ENCODE results near the gene CNN2.
A peak's percentile ranks its signal among the peaks of the same experiment; 100 is the strongest.

Gene CNN2

DNA sequence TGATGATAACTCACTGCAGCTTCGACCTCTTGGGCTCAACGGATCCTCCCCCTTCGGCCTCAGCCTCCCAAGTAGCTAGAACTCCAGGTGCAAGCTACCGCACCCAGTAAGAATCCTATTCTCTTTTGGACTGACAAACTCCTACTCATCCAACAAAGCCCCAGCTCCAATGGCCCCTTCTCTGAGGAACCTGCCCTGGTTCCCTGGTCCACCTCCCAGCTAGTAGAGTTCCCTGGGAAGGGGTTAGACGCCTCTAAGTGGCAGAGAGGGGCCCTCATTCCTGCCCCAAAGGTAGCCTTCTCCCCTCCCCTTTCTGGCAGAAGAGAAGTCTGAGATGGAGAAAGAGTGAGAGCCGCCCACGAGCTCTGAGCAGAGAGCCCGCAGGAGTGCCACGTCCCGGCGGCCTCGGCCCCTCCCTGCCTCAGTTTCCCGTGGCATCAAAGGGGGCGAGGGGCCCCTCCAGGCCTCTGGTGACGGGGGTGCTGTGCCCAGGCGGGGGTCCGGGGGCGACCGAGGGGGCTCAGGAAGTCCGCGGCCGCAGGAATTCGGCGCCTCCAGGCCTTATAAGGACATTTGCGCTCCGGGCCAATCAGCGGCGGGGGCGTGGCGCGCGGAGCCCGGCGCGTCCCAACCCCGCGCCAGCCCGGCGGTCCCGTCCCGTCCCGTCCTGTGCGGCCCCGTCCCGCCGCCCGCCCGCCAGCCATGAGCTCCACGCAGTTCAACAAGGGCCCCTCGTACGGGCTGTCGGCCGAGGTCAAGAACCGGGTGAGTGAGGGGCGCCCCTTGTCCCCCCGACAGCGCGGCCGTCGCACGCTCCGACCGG, at the start of gene CNN2:
TSS of gene CNN2 (plus strand) at position 649 of the 823 bp plus-strand sequence. CDS start at position 703, 54 bp downstream.
- DNase-seq (ENCODE audit: low read depth in 2 of 3, low spot score in 1 of 3) = peak in 2 of 3 donors; percentile 39 to 68

- DNase-seq (ENCODE audit: low read depth in 2 of 3, low spot score in 1 of 3) = no peak
Observed at GRCh38 chr19:977058-977464, 49.3 kb upstream of the CNN2 start.

- DNase-seq (ENCODE audit: low read depth in 2 of 3, low spot score in 1 of 3) = no peak
Observed at GRCh38 chr19:979318-979741, 47.1 kb upstream of the CNN2 start.

DNA sequence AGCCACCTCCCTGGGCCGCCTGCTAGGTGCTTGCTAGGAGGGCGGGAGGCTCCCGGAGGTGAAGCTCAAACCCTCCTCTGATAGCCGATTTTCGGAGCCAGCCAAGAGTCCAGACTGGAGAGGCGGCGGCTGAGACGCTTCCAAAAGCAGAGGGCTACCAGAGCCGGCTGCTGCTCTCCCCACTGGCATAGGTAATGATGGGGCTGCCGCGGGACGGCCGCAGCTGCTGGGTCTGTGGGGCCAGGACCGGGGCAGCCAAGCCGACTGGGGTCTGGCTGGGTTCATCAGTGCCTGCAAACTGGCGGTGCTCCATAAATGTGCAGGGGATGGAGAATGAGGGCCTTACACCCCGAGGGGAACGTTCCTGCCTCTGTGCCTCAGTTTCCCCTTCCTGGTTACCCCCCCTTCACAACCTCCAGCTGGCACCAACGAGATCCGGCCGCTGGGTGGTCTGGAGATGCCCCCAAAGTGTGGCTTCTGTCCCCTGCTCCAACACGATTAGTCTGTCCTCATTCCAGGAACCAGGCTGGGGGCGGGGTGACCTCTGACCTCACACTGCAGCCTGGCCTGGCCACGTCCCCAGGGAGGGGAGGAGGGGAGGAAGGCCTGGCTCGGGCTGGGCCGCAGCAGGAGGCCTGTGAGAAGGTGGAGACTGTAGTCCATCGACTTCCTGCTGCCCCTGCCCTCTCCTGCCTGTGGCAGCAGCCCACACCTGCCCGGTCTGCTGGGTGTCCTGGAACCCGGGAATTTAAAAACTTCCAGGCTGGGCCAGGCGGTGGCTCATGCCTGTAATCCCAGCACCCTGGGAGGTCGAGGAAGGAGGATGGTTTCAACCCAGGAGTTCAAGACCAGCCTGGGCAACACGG, 46.0 kb upstream of the CNN2 start:
- DNase-seq (ENCODE audit: low read depth in 2 of 3, low spot score in 1 of 3) = no peak

DNA sequence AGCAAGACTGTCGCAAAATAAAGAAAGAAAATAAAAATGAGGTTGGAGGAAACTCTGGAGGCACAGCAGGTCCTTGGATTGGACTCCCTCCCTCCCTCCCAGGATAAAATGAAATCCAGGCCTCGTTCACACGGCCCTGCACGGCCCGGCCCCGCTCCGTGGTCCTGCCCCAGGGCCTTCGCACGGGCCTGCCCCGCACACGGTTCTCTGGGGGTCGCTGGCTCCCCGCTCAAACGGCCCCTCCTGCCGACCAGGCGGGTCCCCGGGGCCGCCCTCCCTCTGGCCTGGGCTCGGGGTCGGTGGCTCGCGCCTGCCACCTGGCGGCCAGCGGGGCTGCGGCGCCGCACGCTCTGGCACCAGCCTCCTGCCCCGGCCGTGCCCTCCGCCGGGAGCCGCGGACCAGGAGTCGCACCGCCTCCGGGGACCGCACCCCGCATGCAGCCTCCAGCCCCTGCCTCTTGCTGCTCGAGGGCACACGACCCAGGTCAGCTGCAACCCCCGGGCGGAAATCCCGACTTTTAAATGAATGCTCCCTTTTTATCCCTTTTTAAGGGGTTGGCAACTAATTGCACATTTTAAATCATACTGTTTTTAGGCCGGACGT, 43.7 kb upstream of the CNN2 start:
- DNase-seq (ENCODE audit: low read depth in 2 of 3, low spot score in 1 of 3) = peak; percentile 45 to 73 (median 71)

GRCh38 chr19:984165-984967, 42.0 kb upstream of the CNN2 start, which contains the start of gene WDR18:
Gene WDR18 (plus strand): TSS chr19:984345. CDS start chr19:984354, 9 bp downstream.
- peak; percentile 83 to 89 (median 86) for DNase-seq (ENCODE audit: low read depth in 2 of 3, low spot score in 1 of 3)

GRCh38 chr19:986083-986482, 40.3 kb upstream of the CNN2 start:
- DNase-seq (ENCODE audit: low read depth in 2 of 3, low spot score in 1 of 3) = no peak

GRCh38 chr19:988081-988480, 38.3 kb upstream of the CNN2 start:
- DNase-seq (ENCODE audit: low read depth in 2 of 3, low spot score in 1 of 3) = no peak

DNA sequence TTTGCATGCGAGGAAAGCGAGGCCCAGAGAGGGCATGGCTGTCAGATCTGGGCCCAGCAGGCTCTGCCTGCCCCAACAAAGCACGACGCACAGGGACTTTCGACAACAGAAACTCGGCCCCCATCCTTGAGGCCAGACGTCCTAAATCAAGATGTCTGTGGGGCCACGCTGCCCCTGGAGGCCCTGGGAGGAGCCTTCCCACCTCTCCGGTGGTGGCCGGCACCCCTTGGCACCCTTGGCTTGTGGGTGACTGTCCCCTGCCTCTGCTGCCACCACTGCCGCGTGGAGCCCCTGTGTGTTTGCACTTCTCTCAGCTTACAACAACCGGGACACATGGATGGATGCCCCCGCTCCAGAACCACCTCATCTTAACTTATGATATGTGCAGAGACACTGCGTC, 37.9 kb upstream of the CNN2 start:
- no peak for DNase-seq (ENCODE audit: low read depth in 2 of 3, low spot score in 1 of 3)

GRCh38 chr19:989381-990081, 36.9 kb upstream of the CNN2 start:
- DNase-seq (ENCODE audit: low read depth in 2 of 3, low spot score in 1 of 3) = no peak

DNA sequence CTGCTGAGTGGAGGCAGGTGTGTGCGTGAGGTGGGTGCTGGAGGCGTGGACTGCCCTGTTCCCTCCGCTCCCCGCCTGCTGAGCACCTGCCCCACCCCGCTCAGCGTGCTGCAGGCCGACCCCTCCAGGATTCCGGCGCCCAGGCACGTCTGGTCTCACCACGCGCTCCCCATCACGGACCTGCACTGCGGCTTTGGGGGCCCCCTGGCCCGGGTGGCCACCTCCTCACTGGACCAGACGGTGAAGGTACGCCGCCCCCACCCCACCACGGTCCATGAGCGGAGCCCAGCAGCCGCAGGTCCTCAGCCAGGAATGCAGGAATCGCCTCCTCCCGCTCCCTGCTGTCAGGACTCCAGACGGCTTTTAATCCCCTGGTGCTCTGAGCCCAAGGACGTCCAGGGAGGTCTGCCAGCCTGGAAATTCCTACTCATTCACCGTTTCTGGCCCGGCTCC, 36.3 kb upstream of the CNN2 start:
- DNase-seq (ENCODE audit: low read depth in 2 of 3, low spot score in 1 of 3) = no peak

GRCh38 chr19:990746-991145, 35.7 kb upstream of the CNN2 start:
- no peak for DNase-seq (ENCODE audit: low read depth in 2 of 3, low spot score in 1 of 3)

- DNase-seq (ENCODE audit: low read depth in 2 of 3, low spot score in 1 of 3) = peak; percentile 60 to 81 (median 71)
Observed at GRCh38 chr19:991174-991931, 35.1 kb upstream of the CNN2 start.

GRCh38 chr19:991932-992669, 34.3 kb upstream of the CNN2 start:
- DNase-seq (ENCODE audit: low read depth in 2 of 3, low spot score in 1 of 3) = no peak

GRCh38 chr19:992670-993055, 33.7 kb upstream of the CNN2 start:
- no peak for DNase-seq (ENCODE audit: low read depth in 2 of 3, low spot score in 1 of 3)

DNA sequence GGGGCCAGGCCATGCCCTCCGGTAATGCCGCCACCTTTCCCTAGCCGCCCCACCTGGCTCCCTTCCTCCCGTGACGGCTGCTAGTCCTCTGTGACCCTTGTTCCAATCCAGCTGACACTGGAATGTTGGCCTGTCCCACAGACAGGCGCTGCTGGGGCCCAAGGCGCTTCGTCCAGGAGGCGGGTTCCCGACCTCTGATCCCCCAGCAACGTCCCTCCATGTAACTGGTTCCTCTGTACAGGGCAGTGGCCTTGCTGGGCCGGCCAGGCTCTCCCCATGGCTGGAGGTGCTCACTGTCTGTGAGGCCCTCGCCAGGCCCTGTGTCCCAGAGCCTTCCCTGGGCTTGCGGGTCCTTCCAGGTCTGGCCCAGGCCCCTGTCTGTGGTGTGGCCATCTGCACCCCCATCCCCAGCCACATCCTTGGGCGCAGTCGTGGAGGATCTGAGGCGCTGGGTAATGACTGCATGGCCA, 33.0 kb upstream of the CNN2 start:
- no peak for DNase-seq (ENCODE audit: low read depth in 2 of 3, low spot score in 1 of 3)

GRCh38 chr19:993831-994393, 32.5 kb upstream of the CNN2 start:
- DNase-seq (ENCODE audit: low read depth in 2 of 3, low spot score in 1 of 3) = no peak

GRCh38 chr19:994516-994915, 31.9 kb upstream of the CNN2 start:
- DNase-seq (ENCODE audit: low read depth in 2 of 3, low spot score in 1 of 3) = no peak

Measured in stimulated activated CD4-positive, alpha-beta T cell treated with anti-CD3 and anti-CD28 coated beads, Interleukin-12 subunit alpha, Interleukin-12 subunit beta, amount 100 ng/mL, for 48 hours (primary cell).